NCI-H510A treated with DMSO at 0.1 percent for 48 hours (cell line): ENCODE results near the gene NDFIP1.
"Not testable (repeated sequence)": the region's sequence is repeated elsewhere in the genome, so short reads cannot be mapped to it uniquely, and the experiment has no call there.

Source experiments
- DNase-seq: peaks from one replicate; lab custom pipeline; 2025; lab: John Stamatoyannopoulos, UW

NDFIP1 gene

DNA sequence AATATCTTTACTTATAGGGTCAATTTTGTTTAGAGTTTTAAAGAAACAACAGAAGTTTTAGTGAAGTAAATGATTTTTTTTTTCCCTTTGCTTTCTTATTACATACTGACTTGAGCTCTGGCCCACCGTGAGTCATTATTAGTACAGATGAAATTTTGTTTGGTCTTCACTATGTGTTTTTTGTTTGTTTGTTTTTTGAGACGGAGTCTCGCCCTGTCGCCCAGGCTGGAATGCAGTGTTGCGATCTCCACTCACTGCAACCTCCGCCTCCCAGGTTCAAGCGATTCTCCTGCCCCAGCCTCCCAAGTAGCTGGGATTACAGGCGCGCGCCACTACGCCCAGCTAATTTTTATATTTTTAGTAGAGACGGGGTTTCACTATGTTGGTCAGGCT is 45.9 kb downstream of the NDFIP1 start:
- not testable (repeated sequence) for DNase-seq

DNA sequence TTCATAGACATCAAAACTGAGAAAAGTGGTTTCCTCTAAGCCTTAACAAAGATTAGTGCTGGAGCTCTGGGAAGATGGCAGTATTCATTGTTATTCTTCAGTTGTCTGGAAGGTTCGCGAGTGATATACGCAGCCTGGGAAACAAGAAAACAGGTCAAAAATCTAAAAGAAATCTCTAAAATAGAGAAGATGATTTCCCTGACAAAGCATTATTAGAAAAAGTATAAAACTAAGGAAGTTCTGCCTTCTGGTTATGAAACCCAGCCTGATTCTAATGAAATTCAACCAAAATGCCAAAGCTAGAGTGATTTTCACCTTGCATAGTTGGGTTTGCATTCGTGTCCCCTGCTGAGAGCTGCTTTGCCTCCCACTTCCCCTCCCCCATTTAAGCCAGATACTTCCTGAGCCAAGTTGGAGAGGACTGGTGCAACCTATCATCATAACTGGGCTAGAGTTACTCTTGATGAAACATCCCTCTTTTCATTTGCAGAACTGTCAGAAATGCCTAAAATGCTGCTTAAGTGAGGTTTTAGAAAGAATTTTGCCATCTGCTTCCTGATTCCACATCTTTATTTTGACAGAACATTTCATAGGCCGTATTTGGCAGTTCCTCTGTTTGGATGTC is 48.4 kb downstream of the NDFIP1 start:
- DNase-seq = no peak

GRCh38 chr5:142159354-142159753 is 50.8 kb downstream of the NDFIP1 start:
- no peak for DNase-seq

- DNase-seq = no peak
Observed at GRCh38 chr5:142164315-142164714, 55.7 kb downstream of the NDFIP1 start.

- DNase-seq = no peak
Observed at GRCh38 chr5:142166754-142167153, 58.2 kb downstream of the NDFIP1 start.

DNA sequence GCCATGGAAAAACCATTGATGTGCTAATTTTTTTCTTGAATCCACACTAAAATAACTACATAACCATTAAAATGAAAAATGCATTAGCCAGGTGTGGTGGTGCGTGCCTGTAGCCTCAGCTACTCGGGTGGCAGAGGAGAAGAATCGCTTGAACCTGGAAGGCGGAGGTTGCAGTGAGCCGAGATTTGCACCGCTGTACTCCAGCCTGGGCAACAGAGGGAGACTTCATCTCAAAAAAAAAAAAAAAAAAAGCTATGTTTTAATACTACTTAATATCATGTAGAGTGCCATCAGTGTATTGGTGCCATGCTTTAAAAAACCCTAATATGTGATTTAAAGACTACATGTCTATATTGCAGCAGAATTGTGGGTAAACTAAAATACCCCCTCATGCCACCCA is 58.9 kb downstream of the NDFIP1 start:
- no peak for DNase-seq

DNA sequence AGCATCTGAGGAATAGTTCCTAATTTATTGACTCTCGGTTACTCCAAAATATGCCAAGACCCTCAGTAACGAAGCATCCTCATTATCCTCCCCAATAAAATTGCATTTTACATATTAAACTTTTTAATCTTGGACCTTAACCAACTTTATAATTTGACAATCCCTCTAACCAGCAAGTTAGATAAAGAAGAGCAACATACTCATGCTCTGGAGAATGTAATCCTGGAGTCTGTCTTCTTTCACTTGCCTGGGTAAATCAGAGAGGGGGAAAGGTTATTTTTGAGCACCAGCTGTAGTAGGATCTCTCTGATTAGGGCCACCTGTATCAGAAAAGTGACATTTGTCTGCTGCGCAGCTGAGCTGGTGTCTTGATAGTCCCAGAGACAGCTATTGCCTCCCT is 59.8 kb downstream of the NDFIP1 start:
- no peak for DNase-seq

DNA sequence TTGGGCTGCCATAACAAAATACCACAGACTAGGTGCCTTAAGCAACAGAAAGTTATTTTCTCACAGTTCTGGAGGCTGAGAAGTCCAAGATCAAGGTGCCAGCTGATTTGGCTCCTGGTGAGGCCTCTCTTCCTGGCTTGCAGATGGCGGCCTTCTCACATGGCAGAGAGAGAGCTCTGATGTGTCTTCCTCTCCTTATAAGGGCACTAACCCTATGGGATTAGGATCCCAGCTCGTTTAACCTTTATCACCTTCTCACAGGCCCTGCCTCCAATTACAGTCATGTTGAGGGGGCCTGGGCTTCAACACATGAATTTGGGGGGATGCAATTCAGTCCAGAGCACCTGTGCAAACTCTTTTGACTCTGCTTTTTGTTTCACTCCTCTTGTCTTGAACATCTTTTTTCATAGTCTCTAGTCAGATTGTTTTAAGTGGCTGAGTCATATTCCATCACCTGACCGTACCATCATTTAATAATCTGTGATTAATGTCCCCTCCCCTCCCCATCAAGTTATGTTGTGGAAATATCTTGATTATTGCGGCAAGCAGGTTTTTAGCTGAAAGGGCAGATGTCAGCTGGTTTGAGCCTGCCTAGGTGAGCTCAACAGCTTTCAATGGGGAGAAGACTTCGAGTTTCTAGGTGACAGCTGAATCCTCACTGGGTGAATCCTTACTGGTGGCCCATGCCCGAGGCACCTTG is 61.8 kb downstream of the NDFIP1 start:
- no peak for DNase-seq

- no peak for DNase-seq
Observed at GRCh38 chr5:142171270-142171669, 62.7 kb downstream of the NDFIP1 start.

GRCh38 chr5:142175039-142175438 is 66.5 kb downstream of the NDFIP1 start:
- DNase-seq = no peak

- DNase-seq = no peak
Observed at GRCh38 chr5:142175461-142176142, 67.0 kb downstream of the NDFIP1 start.

- no peak for DNase-seq
Observed at GRCh38 chr5:142176255-142176654, 67.7 kb downstream of the NDFIP1 start.

DNA sequence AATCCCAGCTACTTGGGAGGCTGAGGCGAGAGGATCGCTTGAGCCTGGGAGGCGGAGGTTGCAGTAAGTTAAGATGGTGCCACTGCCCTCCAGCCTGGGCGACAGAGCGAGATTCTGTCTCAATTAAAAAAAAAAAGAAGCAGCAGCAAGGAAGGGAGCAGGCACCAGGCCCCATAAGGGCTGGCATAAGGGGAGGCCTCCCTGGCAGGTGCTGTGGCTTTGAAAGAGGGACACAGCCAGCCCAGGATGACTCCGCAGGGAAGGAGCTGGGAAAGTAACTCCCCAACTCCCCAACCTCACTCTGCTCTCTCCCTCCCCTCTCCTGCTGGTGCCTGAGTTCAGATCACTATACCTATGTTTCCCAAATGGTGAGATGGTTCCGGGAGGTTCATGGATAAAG is 70.1 kb downstream of the NDFIP1 start:
- DNase-seq = no peak

- DNase-seq = no peak
Observed at GRCh38 chr5:142179776-142180387, 71.3 kb downstream of the NDFIP1 start.

DNA sequence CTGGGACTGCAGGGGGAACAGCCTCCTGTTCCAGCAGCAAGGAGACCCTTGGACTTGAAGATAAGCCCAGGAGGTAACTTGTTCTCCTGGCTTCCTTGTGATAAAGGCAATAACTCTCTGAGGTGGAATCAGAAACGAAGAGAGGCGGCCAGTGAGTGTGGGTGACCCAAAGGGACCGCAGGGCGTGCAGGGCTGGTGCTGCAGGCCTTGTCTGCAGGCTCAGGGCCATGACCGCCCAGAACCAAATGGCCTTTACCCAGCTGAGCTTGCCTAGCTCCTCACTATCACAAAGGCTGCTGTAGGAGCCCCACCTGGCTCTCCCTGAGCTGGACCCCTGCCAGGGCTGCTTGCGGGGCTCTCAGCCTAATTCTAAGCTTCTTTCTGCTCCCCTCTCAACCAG is 72.5 kb downstream of the NDFIP1 start:
- DNase-seq = no peak

GRCh38 chr5:142181547-142182163 is 73.1 kb downstream of the NDFIP1 start:
- DNase-seq = no peak

DNA sequence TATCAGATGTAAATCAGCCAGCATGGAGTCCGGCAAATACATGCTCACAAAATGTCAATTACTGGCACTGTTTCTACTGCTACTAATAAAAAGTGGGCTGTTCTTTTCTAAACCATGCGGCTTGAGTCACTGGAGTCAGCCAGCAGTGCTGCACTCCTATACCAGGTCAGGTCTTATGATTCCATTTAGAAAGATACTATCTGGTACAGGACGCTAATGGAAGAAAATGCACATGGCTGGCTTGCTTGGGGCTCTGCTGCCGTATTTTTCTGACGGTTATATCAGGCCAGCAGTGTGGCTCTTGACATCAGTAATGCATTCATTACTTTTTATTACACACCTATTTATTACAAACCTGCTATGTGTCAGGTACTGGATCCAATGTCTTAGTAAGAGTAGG is 74.3 kb downstream of the NDFIP1 start:
- no peak for DNase-seq

DNA sequence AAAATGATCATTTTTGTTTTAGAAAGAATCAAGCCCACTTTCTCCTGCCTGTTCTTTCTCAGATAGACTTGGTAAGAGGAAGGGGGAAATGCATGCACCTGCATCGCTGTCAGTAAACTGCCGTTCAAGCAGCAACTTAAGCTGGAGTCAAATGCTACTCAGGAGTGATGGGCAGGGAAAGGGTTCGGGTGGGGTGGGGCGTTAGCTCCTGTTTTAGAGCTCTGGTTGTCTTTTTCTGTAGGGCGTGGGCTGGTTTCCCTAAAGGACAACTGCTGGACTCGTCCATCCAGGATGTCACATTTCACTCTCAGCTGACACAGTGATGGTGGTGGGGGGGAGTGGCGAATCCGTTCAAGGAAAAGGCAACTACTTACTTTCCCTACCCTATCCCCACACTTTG is 75.0 kb downstream of the NDFIP1 start:
- no peak for DNase-seq

DNA sequence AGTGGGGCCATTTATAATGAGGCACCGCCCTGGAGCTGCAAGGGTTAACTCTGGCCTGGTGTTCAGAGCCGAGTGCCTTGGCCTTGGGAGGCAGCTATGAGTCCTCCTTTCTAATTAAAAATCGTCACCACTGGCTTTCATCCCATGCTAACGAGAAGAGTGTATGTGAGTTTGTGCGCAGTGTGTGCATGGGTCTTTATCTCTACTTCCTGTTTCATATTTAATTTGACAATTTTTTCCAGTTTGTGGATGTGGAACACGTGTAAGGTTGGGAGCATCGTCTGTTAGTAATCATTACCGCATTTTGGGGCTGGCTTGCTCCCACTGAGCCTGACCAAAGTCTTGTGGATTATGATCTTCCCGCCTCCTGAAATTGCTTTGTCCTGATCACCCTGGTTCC is 76.4 kb downstream of the NDFIP1 start:
- no peak for DNase-seq

GRCh38 chr5:142186514-142186856 is 77.9 kb downstream of the NDFIP1 start:
- DNase-seq = no peak

DNA sequence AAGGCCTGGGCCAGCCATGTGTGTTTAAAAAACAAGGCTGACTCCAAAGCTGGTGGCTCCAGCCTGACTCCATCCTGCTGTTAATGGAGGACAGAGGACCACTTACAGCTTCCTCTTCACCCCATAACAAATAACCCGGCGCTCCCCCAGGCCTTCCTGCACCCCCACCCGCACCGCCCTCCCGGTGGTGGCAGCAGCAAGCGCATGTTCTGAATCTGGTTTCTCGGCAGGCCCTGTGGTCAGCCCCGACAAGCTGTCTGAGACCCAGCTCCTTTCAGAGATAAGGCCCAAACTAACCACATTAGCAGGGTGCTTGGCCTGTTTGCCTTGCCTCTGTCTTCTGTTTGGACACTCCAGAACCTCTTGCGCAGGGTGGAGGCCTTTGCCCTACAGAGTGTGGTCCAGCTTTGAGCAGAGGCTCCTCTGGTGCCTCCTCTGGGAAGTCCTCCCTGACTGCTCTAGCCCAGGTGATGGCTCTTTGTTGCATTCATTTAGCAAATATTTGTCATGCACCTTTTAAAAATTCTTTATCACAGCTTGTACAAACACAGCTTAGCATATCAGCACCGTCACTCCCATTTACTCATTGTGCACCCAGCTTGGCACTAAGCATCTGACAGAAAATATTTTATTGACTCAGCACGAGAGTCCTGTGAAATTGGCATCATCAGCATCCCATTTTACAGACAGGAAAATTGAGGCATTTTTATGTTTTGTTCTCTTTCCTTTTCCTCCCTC is 78.4 kb downstream of the NDFIP1 start:
- DNase-seq = no peak

- DNase-seq = not testable (repeated sequence)
Observed at GRCh38 chr5:142188691-142189090, 80.1 kb downstream of the NDFIP1 start.
